ENCODE data around the gene POC1A. TPM values are rescaled to one million over a fixed set of nuclear protein-coding genes. Genes with fewer than 3 reads are reported as not detected.

POC1A gene
- total RNA-seq, 1 donor from 2014 or later = 9.4 TPM

GRCh38 chr3:52063026-52063723 lies 91.0 kb downstream of the POC1A start:
- TF ChIP-seq CTCF (IDR thresholded peaks at IDR 0.05; ENCODE audit: unreplicated experiment) = no peak
- Mint-ChIP-seq H3K27me3 (ENCODE audit: low read depth) (no peaks in the 10 kb centered on the region), H3K27ac (peak overlapping the region; percentile 76), H3K36me3 (no peaks in the 10 kb centered on the region), H3K9me3 (no peaks in the 10 kb centered on the region), H3K4me1 (peaks cover 34% of the 10 kb centered on the region), H3K4me3 (no peak overlapping the region)
- DNase-seq (ENCODE audit: low spot score in 2 of 2, unreplicated experiment in 2 of 2) = no peak

GRCh38 chr3:52062505-52062904 lies 91.7 kb downstream of the POC1A start:
- Mint-ChIP-seq H3K9me3 (no peaks in the 10 kb centered on the region), H3K27ac (no peak overlapping the region), H3K27me3 (ENCODE audit: low read depth) (no peaks in the 10 kb centered on the region), H3K36me3 (no peaks in the 10 kb centered on the region), H3K4me1 (peaks cover 33% of the 10 kb centered on the region), H3K4me3 (no peak overlapping the region)
- DNase-seq (ENCODE audit: low spot score in 2 of 2, unreplicated experiment in 2 of 2) = no peak
- no peak for TF ChIP-seq CTCF (IDR thresholded peaks at IDR 0.05; ENCODE audit: unreplicated experiment)

GRCh38 chr3:52061121-52061910 lies 92.9 kb downstream of the POC1A start:
- no peaks in the 10 kb centered on the region for H3K36me3 Mint-ChIP-seq
- peaks cover 31% of the 10 kb centered on the region for H3K4me1 Mint-ChIP-seq
- H3K27ac Mint-ChIP-seq = no peak overlapping the region
- H3K27me3 Mint-ChIP-seq (ENCODE audit: low read depth) = no peaks in the 10 kb centered on the region
- DNase-seq (ENCODE audit: low spot score in 2 of 2, unreplicated experiment in 2 of 2) = no peak
- TF ChIP-seq CTCF (IDR thresholded peaks at IDR 0.05; ENCODE audit: unreplicated experiment) = no peak
- no peak overlapping the region for H3K4me3 Mint-ChIP-seq
- H3K9me3 Mint-ChIP-seq = no peaks in the 10 kb centered on the region

GRCh38 chr3:52059781-52060180 lies 94.4 kb downstream of the POC1A start:
- no peaks in the 10 kb centered on the region for H3K9me3 Mint-ChIP-seq

GRCh38 chr3:52057812-52058495 lies 96.3 kb downstream of the POC1A start:
- H3K4me1 Mint-ChIP-seq = peaks cover 37% of the 10 kb centered on the region
- H3K4me3 Mint-ChIP-seq = peak overlapping the region; percentile 52
- DNase-seq (ENCODE audit: low spot score in 2 of 2, unreplicated experiment in 2 of 2) = no peak
- no peak for TF ChIP-seq CTCF (IDR thresholded peaks at IDR 0.05; ENCODE audit: unreplicated experiment)
- peaks cover 4% of the 10 kb centered on the region for H3K36me3 Mint-ChIP-seq
- H3K27me3 Mint-ChIP-seq (ENCODE audit: low read depth) = no peaks in the 10 kb centered on the region
- H3K9me3 Mint-ChIP-seq = no peaks in the 10 kb centered on the region
- peak overlapping the region; percentile 86 for H3K27ac Mint-ChIP-seq

More at GRCh38 chr3:52059781-52060180, 94.4 kb downstream of the POC1A start:
- H3K27ac Mint-ChIP-seq = no peak overlapping the region
- no peak for DNase-seq (ENCODE audit: low spot score in 2 of 2, unreplicated experiment in 2 of 2)
- H3K27me3 Mint-ChIP-seq (ENCODE audit: low read depth) = no peaks in the 10 kb centered on the region
- peaks cover 32% of the 10 kb centered on the region for H3K4me1 Mint-ChIP-seq
- H3K36me3 Mint-ChIP-seq = no peaks in the 10 kb centered on the region
- H3K4me3 Mint-ChIP-seq = no peak overlapping the region
- no peak for TF ChIP-seq CTCF (IDR thresholded peaks at IDR 0.05; ENCODE audit: unreplicated experiment)

Data from mesothelial cell of epicardium (in vitro differentiated cells).